Measurements from ENCODE around the gene EXOC5. TPM values are rescaled to one million over a fixed set of nuclear protein-coding genes. Genes with fewer than 3 reads are reported as not detected.

Gene EXOC5
- polyA plus RNA-seq, 3 donors: 7.9 to 52.5 (median 49.9) TPM

- Mint-ChIP-seq H3K4me1 (peaks cover 24% of the 10 kb centered on the region), H3K4me3 (no peak overlapping the region), H3K36me3 (peaks cover 31 to 37% of the 10 kb centered on the region in 2 donors), H3K27ac (no peak overlapping the region), H3K9me3 (no peaks in the 10 kb centered on the region), H3K27me3 (ENCODE audit: low read depth in 3 of 3) (no peaks in the 10 kb centered on the region)
- intact Hi-C loops (cut with micrococcal nuclease): no loop called here
- DNase-seq: no peak
- Histone ChIP-seq H3K27ac (ENCODE audit: low read depth in 1 of 2, low read length in 2 of 2) (no peak overlapping the region), H2AFZ (ENCODE audit: insufficient read depth, low read depth, low read length, poor library complexity, severe bottlenecking) (no peak overlapping the region), H3K4me1 (ENCODE audit: control insufficient read depth in 1 of 2, insufficient read depth in 2 of 2, low read length in 2 of 2) (peaks cover 17 to 18% of the 10 kb centered on the region in 2 donors), H4K20me1 (ENCODE audit: insufficient read depth, low read length) (peaks cover 28% of the 10 kb centered on the region), H3K9me3 (replicated peaks in 1 of 2; ENCODE audit: control insufficient read depth in 1 of 2, insufficient read depth in 1 of 2, low read length in 2 of 2) (no peaks in the 10 kb centered on the region), H3K79me2 (ENCODE audit: insufficient read depth, low read length) (peaks cover 71% of the 10 kb centered on the region), H3K36me3 (replicated peaks in 1 of 2; ENCODE audit: control insufficient read depth in 1 of 2, insufficient read depth in 2 of 2, low read length in 2 of 2) (peaks cover 17 to 55% of the 10 kb centered on the region in 2 donors), H3K4me2 (replicated peaks; ENCODE audit: extremely low read depth, low read length, poor library complexity, severe bottlenecking) (no peak overlapping the region), H3K27me3 (ENCODE audit: control insufficient read depth in 2 of 2, insufficient read depth in 2 of 2, low read length in 2 of 2) (no peaks in the 10 kb centered on the region), H3K9ac (ENCODE audit: insufficient read depth, low read length, poor library complexity, severe bottlenecking) (no peak overlapping the region), H3K4me3 (replicated peaks in 1 of 3; ENCODE audit: low read depth in 2 of 3, low read length in 3 of 3) (no peak overlapping the region)
- no peak for TF ChIP-seq CTCF (IDR thresholded peaks at IDR 0.05)
- WGBS (ENCODE audit: insufficient coverage): no CpG with 5 or more reads among the region's 2 CpGs
Observed at GRCh38 chr14:57274551-57274950, 5.8 kb upstream of the EXOC5 start.

GRCh38 chr14:57273236-57273635 is 4.5 kb upstream of the EXOC5 start:
- no peak overlapping the region for H3K27ac Mint-ChIP-seq

More at GRCh38 chr14:57273236-57273635, 4.5 kb upstream of the EXOC5 start:
- H2AFZ ChIP-seq (ENCODE audit: insufficient read depth, low read depth, low read length, poor library complexity, severe bottlenecking): no peak overlapping the region
- intact Hi-C loops (cut with micrococcal nuclease): no loop called here
- no peak overlapping the region for H3K4me2 ChIP-seq (replicated peaks; ENCODE audit: extremely low read depth, low read length, poor library complexity, severe bottlenecking)
- peaks cover 77% of the 10 kb centered on the region for H3K79me2 ChIP-seq (ENCODE audit: insufficient read depth, low read length)
- H3K9ac ChIP-seq (ENCODE audit: insufficient read depth, low read length, poor library complexity, severe bottlenecking): no peak overlapping the region
- no peaks in the 10 kb centered on the region for H3K27me3 ChIP-seq (ENCODE audit: control insufficient read depth in 2 of 2, insufficient read depth in 2 of 2, low read length in 2 of 2)
- no peak for DNase-seq
- peaks cover 18 to 19% of the 10 kb centered on the region in 2 donors for H3K4me1 ChIP-seq (ENCODE audit: control insufficient read depth in 1 of 2, insufficient read depth in 2 of 2, low read length in 2 of 2)
- TF ChIP-seq CTCF (IDR thresholded peaks at IDR 0.05): no peak
- peaks cover 24% of the 10 kb centered on the region for H4K20me1 ChIP-seq (ENCODE audit: insufficient read depth, low read length)
- no peaks in the 10 kb centered on the region for H3K27me3 Mint-ChIP-seq (ENCODE audit: low read depth in 3 of 3)
- no peak overlapping the region for H3K4me3 ChIP-seq (replicated peaks in 1 of 3; ENCODE audit: low read depth in 2 of 3, low read length in 3 of 3)
- peaks cover 24% of the 10 kb centered on the region for H3K4me1 Mint-ChIP-seq
- H3K9me3 Mint-ChIP-seq: no peaks in the 10 kb centered on the region
- WGBS (ENCODE audit: insufficient coverage): no CpG with 5 or more reads among the region's 1 CpG
- H3K9me3 ChIP-seq (replicated peaks in 1 of 2; ENCODE audit: control insufficient read depth in 1 of 2, insufficient read depth in 1 of 2, low read length in 2 of 2): no peaks in the 10 kb centered on the region
- no peak overlapping the region for H3K4me3 Mint-ChIP-seq
- H3K27ac ChIP-seq (ENCODE audit: low read depth in 1 of 2, low read length in 2 of 2): no peak overlapping the region
- H3K36me3 ChIP-seq (replicated peaks in 1 of 2; ENCODE audit: control insufficient read depth in 1 of 2, insufficient read depth in 2 of 2, low read length in 2 of 2): peaks cover 17 to 42% of the 10 kb centered on the region in 2 donors
- peaks cover 21 to 33% of the 10 kb centered on the region in 2 donors for H3K36me3 Mint-ChIP-seq

Data from CD14-positive monocyte (primary cell).